T-helper 1 cell (primary cell): ENCODE results near the gene PHYHIPL.

Experiments used
- DNase-seq, 5 donors: peaks; one replicate each; pipeline ENCODE4 v3.0.0-alpha.2; 2012 to 2020
- total RNA-seq, 4 donors: gene quantifications; one replicate each; lab custom pipeline; 2026; lab: John Stamatoyannopoulos, UW

PHYHIPL gene
- 0 reads per million in 4 donors for total RNA-seq

DNA sequence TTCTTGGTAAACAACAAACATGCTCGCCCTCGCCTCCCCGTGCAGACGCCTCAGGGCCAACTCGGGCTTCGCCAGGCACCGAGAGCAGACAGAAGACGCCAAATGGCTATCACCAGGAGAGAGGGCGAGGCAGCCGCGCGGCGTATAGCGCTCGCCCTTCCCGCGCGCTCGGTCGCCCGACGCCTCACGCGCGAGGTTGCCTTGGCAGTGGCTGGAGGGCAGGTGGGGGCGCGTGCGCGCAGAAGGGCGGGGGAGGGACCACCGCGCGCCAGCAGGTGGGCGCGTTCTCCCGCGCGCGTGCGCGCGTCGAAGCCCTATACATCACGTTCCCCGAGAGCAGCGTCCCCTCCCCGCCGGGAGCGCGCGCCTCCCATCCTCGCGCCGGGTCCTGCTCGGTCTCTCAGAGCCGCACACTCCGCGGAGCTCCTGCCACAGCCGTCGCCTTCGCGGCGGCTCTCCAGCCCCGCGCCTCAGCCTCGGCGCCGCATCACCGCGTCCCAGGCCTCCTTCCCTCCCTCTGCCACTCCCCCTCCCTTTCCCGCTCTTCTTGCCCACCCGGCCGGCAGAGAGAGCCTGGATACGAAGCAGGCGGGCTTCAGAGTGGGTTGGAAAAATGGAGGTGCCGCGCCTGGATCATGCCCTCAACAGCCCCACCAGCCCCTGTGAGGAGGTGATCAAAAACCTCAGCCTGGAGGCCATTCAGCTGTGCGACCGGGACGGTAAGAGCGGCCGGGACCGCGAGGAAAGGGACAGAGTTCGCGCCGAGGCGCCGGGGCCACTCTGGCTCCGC, at the start of gene PHYHIPL:
Gene PHYHIPL (plus strand): TSS at position 403 of the 790 bp plus-strand sequence. CDS start 211 bp downstream, at position 614.
- DNase-seq: no peak

DNA sequence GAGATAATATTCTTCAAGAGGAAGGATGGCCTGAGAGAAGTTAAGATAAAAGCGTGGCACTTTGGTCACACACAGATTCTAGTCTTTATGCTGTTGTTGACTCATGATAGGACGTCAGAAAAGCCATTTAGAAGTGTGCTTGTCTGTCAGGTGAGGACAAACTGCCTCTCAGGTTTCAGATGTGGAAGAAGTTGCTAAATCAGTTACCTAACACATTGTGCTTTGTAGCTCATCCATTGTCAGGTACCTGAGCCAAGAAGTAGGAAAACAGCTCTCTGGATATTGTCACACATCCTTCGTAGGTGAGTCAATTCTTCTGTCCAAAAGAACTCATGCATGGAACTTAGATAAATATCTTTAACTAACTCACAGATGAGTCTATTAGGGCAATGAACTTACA, 49.5 kb upstream of the PHYHIPL start:
- no peak for DNase-seq

DNA sequence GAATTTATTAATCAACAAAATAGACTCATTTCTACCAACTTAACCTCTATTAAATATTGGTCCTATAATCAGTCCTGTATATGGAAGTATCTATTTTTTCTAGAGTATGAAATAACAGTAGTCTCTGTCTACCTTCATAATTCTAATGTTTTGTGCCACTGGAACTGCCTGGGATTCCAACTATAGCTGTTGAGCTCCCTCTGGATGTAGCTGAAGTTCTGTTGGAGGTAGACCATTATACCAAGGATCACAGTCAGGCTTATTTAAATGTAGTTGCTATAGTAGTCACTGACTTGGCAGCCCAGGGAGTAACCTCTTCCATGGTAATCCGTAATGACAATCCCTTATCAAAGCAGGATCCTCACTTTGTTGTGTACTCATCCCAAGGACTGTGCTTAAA, 48.5 kb upstream of the PHYHIPL start:
- no peak for DNase-seq

DNA sequence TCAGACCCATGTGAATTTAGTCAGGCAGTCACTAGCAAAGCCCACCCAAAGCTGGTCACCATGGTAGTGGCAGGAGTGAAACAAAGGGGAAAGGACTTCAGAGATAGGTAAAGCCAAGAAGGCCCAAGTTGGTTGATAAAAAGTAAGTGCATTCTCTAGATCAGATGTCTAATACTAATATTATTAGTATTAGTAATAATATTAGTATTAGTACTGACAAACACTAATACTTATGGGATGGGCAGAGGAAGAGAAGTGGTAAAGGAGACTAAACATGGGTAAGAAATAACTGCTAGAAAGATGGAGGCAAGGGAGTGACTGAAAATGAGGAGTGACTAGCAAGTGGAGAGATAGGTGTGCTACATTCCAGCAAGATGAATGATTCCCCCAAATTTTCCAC, 46.6 kb upstream of the PHYHIPL start:
- no peak for DNase-seq

DNA sequence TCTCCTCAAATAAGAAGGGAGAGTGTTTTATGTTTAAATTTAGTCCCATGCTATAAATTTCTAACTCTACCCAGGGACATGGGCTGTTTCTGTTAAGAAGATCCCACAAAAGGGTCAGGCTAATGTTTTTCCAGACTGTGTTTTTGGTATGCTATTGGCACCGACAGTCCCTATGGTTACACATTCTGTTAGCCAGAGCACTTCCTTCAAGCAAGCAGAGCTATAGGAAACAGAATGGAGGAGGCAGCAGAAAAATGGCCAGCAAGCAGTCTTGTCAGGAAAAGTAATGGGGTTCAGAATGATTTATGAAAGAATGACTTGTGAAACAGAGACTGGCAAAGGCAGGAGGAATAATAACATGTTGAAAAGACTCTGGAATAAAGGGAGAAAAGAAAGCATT, 44.8 kb upstream of the PHYHIPL start:
- no peak for DNase-seq

DNA sequence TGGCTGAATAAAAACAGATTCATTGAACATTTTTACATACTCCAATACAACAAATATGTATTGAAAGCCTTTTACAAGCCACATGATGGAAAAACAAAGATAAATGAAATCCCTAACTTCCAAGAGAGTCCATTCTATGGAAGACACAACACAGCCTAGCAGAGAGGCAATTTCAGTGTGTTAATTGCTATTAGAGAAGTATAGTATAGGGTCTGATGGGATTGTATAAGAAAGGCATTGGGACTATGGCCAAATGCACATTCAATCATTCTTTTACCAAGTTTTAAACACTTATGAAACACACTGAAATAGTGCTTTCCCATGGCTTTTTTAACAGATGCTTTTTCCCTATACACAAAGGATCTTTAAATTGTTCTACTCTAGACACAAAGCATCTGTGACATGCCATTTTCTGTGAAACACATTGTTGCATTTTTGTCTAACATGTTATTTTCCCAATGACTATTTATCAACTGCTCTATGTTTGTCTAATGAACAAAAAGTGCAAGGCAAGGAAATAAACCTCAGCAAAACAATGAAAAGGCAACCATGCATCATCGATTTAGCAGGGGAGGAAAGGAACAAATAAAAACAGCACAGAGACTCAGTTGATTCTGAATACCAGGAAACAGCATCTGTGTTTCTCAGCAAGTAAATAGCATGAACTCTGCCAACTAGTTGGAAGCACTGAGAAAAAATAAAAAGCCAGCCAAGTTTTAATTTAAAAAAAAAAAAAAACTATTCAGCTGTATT, 42.4 kb upstream of the PHYHIPL start:
- no peak for DNase-seq

DNA sequence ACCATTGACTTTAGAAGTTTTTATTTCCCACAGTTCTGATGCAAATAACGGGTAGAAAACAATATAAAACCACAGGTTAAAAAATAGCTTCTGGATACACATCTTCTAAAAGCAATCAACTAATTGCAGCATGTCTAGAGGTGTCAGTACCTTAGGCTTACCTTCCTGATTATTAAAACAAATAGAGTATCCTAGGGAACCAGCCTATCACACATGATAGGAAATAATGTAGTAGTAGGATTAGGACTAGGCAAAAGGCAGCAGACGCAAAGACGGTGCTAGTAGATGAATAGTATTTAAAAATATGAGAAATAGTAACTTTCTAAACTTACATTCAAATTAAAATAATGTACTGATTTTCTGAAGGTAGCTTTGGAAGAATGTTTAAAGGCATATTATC, 41.7 kb upstream of the PHYHIPL start:
- no peak for DNase-seq

DNA sequence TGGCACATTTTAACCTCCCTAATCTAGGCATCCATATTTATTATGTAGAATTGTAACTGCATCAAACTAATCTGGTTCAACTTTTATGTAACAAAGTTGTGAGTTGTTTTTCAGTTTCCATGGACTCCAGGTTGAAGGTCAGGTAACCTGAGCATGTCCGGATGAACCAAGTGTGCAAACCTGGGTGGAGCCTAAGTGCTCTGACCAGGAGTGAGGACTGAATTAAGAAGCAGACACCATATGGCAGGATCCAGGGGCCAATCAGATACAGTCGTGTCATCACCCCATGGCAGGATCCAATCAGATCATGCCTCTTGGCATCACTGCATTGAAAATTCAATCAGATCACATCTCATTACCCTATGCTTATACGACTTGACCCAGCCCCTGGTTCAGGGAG, 41.2 kb upstream of the PHYHIPL start:
- DNase-seq: no peak

DNA sequence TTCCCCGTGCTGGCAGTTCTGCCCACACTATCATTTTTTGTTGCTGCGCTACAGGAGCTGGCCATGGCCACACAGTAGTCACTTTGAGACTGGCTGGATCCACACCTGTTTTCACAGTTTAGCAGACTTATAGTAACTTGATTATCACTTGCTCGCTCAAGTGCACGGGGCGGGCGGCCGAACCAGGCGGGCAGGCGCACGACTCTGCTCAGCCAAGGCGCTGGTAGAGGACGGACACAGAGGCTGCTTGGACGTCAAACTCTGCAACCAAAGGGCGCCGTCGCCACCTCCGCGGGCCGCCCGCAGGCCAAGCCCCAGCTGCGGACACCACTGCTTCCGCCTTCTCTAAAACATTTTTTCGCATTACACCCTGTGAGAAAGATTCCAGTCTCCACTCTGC, 38.4 kb upstream of the PHYHIPL start:
- DNase-seq: no peak

DNA sequence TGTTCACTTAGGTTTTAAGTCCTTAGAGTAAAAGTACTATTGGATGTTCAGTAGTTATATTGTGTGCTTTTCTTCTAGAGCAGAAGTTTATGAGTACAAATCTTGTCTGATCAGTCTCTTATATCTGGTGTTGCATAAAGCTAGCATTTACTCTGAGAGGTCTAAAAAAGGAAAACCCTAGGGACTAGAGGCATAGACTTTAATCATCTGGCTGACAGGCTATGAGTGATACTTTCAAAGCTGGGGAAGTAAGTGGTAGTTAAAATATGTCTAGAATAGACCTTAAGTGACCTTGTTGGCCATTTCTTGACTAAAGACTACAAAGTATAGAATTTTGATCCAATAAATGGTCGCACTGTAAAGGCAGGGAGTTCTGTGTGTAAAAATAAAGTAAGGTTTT, 32.9 kb upstream of the PHYHIPL start:
- no peak for DNase-seq

DNA sequence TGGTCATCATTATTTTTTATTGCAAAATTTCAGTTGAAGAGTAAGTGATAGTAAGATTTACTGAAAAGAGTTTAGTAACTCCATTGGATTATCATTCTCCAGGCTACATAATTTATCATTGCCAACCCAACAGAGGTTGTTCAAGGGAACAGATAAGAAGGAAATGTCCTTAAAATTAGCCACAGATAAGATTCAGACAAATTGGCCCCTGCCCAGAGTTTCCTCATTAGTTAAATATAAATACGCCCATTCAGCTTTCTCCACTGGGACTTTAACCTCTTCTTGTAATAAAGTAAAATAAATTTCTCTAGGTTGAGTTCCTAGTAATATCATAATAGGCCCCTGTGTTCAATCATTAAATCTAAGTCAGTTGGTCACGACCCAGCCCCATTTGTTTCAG, 27.7 kb upstream of the PHYHIPL start:
- no peak for DNase-seq

DNA sequence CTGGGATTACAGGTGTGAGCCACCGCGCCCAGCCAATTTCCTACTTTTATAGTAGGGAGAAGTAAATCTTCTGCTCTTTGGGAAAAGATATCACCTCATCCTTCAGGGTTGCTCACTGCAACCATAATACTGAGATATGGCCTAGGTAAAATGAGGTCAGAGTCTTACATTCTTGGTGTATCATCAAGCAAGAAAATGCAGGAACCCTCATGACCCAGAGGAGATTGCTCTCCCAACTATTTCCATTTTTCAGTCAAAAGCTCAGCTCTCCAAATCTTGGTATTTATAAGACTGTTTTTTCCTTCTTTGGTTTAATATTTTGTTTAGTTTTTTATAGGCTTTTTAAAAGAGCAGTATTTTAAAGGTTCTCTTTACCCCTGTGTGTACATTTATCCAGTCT, 20.9 kb upstream of the PHYHIPL start:
- no peak for DNase-seq

DNA sequence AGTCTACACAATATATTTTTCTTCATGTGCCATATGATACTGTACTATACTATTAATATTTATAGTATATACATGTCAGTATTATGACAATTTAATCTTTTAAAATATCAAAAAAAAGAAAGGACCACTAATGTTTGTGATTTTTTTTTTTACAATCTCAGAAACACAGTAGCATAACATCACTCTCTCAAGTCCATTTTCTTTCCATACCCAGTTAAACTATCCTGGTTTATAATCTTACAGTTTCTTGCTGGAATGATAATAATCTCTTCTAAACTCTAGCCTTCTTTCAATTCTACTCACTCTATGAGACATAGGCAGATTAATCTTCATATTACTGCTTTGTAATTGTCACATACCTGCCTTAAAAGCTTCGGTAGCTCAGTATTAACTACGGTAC, 8.9 kb upstream of the PHYHIPL start:
- no peak for DNase-seq

DNA sequence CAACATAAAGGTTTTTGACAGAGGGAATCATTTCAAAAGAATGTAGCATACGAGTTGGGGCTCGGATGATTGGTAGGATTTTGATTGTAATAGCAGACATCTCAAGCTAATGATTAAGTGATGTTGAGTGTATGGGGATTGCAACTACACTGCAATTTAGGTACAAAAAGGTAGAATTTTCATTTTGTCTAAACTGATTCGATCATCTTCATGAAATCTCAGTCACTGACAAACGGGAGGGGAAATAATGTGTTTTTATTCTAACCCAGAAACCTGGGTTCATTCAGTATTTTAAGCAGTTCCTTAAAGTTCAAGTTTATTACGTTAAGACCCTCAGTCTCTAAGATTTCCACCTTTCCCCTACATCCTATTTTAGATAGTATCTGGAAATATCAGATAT, 3.9 kb upstream of the PHYHIPL start:
- DNase-seq: no peak

DNA sequence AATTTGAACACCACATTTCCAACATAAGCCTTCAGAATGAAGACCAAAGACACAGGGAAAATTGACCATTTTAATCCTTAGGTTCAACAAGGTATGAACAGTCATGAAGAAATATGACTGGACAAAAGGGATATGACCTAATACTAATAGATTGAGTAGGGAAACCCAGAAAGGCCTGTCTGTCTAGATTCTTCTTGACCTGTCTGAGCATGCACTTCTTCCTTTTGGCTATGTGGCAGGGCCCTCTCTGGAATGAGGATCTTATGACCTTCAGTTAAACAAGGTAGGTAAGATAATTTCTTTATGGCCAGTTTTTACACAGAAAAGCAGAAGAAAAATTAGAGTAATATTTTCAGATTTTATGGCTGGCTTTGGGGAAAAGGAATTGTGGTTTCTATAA, 3.0 kb upstream of the PHYHIPL start:
- no peak for DNase-seq

DNA sequence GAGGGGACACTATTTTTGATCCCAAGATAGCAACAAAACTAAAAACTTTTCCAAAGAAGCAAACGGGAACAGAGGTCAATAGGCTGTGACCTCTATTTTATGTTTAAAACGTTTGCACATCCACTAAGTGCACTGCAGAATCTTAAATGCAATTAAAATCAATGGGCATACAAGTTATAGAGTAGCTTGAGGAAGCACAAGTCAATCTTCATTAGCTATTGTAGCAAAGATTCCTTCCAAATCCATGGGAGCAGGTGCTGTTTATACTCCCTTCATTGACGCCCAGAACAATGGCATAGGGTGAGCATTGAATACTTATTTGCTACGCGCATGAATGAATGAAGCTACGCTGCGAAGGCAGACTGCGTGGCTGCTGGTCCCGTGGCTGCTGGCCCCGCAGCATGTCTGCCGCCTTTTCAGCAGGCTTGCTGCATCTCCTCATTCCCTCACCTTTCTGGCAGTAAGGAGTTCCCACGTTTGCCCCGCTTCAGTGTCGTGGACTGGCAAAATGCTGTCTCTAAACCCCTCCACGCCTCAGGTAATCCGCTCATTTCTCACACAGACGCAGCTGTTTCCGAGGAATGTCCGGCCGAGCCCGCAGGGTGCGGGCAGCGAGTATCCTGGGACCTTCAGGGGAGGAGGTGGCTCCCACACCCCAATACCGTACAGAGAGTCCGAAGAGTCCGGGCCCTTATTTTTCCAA, 754 bp upstream of the PHYHIPL start:
- no peak for DNase-seq

DNA sequence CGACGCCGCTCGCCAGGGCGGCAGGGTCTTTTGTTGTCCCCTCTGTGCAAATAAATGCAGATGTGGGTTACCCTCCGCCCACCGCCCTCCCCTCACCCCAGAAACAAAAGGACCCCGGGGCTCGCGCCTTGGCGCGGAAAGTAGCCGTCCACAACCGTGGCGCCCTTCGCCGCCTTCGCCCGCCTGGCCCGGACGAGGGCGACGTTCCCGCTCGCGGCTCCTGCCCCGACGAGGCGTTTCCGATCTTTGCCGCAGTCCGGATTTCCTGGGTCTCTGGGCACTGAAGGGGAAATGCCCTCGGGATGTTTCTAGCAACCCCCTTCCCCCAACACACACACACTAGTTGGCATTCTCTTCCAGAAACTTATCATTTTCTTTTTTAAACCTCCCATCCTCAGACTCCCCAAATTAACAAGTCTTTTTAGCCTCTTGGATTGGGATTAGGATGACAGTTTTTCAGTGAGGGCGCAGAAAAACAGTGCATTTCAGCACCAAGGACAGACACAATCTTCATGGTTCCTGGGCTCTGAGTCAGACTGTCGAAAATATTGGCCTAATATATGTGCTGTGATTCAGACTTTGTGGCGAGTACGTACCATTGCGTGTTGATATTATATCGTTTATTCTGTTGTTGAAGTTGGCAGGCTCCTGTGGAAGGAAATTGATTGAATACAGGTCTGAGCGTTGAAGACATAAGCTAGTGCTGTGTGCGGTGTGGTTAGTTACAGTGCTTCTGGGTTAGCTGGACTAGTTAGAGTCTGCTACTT, 771 bp downstream of the PHYHIPL start:
- no peak for DNase-seq

DNA sequence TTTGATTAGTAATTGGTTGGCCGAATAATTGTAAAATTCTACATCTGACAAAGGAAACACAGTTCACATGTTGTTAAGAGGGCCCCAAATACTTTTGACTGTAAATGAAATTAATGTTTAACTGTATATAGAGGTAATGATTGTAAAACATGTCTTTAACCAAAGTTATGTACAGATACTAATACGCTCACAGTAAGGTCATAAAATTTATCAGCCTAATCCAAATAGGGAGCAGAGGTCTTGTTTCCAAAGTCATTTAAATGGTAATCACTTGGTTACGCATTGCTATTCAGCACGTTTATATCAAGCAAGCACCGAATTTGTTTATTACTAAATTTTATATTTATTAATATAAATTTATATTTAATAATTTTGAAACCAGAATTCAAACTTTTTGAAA, 1.4 kb downstream of the PHYHIPL start:
- DNase-seq: no peak

DNA sequence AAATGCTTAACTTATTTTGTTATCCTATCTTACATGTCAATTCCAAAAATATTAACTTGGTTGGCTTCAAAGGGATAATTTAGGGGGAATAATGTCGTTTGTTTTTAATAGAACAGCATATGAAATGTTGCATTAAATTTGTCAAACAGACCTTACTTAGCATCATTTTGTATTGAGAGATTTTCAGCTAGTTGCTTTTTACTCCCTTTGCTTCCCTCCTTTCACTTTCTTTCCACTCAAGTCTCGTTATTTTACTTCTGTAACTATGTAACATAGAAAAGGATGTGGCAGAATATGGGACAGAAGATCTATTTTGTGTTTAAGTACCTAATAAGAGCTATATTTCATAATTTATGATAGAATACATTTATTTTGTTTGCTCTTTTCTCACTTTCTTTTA, 2.6 kb downstream of the PHYHIPL start:
- DNase-seq: no peak

DNA sequence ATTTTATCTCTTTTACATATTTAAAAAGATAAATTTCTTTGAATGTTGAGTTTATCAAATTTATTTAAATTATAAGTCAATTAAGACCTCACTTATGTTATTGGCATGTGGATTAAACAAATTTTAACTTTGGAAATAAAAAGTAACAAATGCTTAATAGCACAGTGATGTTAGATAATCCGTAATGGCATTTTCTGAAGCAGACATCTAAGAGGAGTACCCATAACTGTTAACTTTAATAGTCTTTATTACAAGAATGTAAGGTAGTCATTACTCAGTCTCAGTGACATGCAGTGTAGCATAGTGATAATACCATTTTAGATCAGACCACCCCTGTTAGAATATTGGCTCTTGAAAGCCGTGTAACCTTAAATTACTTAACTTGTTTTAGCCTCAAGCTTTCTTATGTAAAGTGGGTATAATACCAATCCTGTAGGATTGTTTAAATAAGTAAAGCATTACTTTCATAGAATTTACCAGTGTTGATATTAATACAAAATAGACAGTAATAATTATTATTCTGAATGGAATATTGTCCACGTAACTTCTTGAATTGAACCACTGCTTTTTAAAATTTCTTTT, 4.3 kb downstream of the PHYHIPL start:
- DNase-seq: no peak

DNA sequence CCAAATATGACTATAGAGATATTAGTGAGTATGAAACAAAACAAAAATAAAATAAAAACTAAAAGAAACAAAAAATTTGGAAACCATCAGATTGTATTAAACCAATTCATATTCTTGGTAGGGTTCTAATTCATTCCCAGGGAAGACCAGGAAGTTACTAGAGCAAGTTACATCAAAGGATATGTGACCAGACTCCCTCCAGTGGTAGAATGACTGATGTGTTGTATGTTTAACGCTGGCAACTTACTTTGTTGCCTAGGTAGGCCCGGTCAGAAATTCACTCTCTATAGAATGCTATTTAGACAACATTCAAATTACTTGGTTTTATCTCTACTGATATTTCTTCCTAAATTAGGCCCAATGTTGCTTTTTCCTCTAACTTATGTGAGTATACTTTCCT, 5.2 kb downstream of the PHYHIPL start:
- DNase-seq: no peak

DNA sequence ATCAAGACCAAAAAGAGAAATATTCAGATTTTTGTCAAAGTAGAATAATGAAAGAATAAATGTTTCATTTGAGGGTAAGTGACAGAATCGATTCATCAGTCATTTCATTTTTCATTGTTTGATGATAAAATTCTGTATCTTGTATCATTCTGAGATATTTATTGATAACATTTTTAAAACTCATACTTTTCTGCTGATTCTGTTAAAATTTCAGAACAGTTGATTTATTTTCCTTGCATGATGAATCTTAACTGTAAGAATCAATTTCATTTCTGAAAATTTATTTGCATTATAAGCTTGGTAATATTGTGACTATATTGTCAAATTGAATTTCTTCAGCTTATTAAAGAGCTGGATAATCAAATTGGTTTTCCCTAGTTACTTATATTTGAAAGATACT, 13.9 kb downstream of the PHYHIPL start:
- no peak for DNase-seq
